Measurements from ENCODE around the gene FAHD1.

FAHD1 gene

DNA sequence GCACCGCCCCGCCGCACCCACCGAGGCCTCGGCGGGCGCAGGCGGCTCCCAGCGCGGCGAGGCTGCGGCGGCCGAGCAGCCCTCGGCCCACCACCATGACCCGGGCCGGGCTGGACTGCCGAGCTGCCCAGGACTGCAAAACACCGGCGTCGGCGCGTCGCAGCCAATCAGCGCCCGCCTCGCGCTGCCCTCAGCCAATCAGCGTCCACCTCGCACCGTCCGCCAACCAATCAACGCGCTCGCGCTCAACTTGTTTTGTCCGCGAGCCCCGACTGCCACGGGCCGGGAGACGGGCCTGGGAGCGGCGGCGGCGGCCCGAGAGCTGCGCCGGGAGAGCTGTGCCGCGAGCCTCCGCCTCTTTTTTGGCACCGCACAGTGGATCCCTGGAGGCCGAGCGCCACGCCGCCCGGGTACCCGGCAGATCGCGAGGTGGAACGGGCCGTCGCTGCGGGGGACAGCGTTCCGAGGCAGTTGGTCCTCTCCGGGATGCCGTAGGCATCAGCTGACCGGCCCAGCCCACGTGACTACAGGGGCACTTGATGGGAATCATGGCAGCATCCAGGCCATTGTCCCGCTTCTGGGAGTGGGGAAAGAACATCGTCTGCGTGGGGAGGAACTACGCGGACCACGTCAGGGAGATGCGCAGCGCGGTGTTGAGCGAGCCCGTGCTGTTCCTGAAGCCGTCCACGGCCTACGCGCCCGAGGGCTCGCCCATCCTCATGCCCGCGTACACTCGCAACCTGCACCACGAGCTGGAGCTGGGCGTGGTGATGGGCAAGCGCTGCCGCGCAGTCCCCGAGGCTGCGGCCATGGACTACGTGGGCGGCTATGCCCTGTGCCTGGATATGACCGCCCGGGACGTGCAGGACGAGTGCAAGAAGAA lies at the start of gene FAHD1, which contains the start of gene HAGH:
Gene FAHD1 (plus strand): TSS at position 516 of the 883 bp plus-strand sequence. CDS start 33 bp downstream, at position 549.
Gene HAGH (minus strand): TSS at position 135 of the 883 bp plus-strand sequence. CDS start 38 bp downstream, at position 97.
- DNase-seq (ENCODE audit: low spot score): peak; percentile 95

DNA sequence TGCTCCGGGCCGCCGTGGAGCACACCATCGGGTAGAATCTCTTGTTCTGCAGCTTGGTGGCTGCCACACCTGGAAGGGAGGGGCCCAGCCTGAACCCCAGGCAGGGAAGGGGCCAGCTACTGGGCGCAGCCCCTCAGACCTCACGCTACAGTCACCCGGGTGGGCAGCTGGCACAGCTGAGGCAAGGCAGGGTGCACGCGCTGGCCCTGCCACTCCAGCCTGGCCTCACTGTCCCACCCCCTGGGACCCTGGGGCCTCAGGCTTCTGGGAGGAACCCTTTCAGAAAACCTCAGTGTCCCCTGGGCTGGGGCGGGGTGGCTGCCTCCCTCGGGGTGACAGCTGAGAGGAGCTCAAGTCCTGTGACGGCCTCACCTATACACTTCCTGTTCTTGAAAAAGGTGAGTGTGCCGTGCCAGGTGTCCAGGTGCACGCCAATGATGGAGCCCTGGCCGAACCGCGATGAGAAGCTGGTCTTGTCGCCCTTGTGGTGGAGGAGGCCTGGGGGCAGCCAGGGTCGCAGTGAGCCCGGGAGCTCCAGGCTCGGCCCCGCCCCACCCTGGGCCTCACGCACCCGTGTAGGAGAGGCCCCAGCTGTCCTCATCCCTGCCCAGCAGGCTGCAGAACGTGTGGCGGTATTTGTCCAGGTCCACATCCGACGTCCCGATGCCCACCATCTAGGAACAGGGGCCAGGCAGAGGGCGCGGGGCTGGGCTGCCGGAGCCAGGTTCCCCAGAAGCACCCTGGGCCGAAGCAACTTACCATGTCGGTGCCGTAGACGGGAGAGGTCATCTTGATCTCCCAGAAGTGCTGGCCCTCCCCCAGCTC lies 49.4 kb upstream of the FAHD1 start:
- no peak for DNase-seq (ENCODE audit: low spot score)

DNA sequence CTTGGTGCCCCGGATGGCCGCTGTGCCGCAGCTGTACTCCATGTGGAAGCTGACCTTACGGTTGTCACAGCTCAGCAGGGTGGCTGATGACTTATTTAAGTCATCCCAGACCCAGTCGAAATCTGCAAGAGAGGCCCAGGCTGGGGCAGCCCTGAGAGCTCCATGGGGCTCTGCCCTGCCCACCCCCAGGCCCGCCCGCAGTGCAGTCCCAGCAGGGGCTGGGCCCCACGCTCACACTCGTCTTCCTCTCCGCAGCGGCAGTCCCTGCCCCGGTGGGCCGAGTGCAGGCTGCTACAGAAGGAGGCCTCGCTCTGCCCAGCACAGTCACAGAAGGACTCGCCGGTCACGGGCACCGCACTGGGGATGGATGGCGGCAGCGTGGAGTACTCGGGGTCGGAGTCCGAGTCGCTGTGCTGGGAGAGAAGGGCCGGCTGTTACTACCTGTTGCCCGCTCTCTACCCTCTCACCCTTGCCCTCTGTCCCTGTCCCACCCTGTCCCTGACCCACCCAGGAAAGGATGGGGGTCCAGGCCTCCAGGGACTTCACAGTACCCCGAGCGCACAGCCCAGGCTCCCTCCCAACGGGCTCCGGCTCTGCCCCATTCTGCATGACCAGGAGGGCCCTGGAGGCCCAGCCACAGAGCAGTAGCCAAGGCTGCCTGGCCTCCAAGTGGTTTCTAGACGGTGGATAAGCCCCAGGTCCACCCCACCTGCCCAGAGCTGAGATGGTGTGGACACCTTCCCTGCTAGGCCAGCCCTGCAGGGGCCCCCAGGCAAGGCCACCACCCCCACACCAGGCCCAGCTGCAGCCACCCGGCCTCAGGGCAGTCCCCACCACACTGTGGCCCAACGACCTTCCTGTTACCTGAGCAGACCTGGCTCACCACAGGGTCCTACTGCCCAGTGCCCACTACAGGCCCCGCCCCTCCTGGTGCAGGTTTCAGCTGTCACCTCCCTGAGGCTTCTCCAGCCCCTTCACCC lies 48.5 kb upstream of the FAHD1 start:
- DNase-seq (ENCODE audit: low spot score): no peak

DNA sequence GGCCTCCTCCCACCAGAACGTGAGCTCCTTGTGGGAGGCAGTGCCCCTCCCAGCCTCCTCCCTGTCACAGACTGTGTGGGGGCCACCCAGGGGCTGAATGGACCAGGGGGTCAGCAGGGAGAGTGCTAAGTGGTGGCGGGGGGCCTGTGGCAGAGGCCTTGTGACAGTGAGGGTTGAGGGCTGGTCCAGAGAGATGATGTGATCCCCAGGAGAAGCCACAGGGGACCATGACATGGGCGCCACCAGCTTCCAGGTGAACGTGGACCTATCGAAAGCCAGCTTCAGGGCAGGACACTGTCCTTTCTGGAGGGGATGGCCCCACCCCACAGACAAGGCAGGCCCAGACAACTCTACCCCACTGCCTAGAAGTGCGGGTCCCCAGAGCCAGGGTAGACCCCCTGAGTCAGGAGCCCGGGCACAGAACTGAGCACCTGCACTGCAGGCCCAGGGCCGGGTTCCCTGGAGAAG lies 47.7 kb upstream of the FAHD1 start:
- DNase-seq (ENCODE audit: low spot score): no peak

DNA sequence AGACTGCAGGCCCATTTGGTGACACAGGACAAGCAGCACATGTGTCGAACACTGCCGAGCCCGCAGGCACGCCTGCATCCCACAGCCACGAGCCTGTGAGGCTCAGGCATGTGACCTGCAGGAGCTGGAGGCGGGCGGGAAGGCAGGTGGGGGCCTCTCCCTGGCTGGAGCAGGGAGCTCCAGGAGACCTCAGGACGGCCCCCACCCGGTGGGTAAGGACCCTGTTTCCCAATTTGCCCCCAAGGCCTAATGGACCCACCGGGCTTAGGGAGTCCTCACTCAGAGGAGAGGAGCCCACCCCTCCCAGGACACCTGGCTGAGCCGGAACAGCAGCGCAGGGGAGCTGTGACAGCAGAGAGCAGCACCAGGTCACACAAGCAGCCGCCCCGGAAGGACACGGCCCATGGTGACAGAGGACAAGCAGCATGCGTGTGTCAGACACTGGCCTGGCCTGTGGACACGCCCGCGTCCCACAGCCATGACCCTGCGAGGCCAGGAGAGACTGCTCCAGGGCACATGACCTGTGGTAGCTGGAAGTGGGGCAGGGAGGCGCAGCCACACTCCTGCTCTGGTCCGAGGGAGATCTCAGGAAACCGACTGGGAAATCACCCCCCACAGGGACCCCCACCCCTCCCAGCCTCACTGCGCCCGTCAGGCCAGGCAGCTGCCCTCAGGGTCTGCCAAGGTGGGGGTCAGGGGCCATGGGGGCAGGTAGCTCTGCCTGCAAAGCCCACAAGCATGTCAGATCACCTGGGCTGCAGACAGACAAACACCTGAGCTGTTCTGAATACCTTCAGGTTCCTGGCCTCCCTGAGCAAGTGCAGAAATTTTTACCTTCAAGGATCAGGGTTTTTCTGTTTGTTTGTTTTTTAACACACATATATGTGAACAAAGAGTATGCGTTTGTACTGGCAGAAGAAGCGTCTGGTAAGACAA lies 47.0 kb upstream of the FAHD1 start:
- no peak for DNase-seq (ENCODE audit: low spot score)

DNA sequence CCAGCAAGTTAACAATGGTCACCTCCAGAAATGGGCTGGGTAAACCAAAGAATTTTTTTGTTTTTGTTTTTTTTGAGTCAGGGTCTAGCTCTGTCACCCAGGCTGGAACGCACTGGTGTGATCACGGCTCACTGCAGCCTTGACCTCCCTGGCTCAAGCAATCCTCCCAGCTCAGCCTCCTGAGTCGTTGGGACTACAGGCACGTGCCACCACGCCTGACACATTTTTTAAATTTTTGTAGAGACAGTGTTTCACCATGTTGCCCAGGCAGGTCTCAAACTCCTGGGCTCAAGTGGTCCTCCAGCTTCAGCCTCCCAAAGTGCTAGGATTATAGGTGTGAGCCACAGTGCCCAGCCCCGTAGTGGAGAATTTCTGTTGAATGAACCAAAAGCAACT lies 46.3 kb upstream of the FAHD1 start:
- DNase-seq (ENCODE audit: low spot score): no peak

DNA sequence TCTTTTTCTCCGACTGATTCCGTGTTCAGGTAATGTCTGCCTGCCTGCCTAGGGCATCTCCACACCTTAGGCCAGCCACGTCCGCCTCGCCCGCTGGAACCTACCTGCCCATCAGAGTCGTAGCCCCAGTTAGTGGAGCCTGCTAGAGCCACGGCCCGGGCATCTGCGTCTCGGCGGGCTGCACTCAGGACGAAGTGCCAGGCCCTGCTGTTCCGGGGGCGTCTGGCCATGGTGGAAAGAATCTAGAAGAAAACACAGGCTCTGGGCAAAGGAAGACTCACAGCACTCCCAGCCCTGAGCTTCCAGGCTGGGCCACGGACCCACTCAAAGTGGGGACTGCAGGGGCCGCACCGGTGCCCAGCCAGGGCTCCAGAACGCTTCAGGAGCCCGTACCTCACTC lies 45.8 kb upstream of the FAHD1 start:
- DNase-seq (ENCODE audit: low spot score): no peak

DNA sequence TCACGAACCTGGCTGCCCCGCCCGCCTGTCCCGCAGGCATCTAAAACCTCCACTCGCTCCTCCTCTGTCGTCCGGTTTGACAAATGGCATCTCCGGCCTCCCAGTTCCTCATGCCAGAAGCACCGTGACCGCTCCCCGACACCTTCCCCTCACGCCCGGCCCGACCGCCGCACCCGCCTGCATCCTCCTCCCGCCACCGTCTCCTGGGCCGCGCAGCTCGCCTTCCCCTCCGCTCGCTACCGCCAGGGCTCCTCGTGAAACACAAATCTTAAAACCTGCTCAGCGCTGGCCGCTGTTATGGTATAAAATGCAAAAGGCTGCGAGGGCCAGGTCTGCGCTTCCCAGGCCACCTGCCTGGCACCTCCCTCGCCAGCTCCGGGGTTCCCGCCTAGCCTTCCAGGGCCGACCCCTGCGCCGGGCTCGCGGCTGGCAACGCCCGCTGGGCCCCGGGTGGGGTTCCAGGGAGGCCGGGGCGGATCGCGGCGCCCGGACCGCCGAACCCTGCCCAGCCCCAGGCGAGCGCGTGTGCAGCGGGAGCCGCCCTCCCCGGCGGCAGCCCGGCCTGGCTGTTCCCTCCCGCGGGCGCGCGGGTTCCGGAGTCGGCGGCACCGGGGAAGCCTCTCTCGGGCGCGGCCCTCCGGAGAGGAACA lies 45.1 kb upstream of the FAHD1 start:
- no peak for DNase-seq (ENCODE audit: low spot score)

DNA sequence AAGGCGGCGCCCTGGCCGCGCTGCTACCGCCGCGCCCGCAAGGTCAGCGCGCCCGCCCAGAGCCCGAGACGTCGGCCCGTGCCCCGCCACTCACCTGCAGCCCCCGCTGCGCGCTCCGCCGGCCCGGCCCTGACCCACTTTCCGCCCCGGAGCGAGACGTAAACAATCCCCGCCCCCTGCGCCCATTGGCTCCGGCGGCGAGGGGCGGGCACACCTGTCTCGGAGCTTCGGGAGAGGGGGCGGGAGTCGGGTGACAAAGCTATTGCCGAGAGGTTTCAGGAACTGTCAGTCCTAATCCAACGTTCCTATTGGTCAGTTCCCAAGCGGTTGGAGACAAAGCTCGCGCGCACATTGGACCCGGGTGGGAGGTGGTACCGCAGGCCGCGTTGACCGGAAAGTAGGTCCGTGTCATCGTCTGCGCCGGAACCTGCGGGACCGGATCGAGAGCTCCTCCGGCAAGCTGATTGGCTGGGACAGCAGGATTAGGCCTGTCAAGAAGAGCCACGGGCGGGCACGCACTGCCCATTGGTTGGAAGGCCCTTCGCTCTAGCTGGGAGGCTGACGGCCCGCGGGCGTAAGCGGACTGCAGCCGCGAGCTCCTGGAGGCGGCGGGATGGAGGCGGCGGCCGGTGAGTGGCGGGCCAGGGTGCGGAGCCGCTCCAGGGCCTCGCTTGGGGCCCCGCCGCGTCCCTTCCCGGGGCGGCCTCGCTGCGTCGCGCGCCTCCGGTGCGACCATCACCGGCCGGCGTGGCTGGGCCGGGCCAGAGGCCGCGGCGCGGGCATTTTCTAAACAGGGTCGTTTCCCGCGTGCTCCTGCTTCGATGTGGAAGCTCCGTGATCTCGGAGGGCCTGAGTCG lies 44.4 kb upstream of the FAHD1 start, which contains the start of the genes NUBP2 and SPSB3:
Gene NUBP2 (plus strand): TSS at position 553 of the 857 bp plus-strand sequence. CDS start 61 bp downstream, at position 614.
Gene SPSB3 (minus strand): TSS at position 164 of the 857 bp plus-strand sequence. CDS start 1,088 bp downstream, outside the sequence.
- peak; percentile 100 for DNase-seq (ENCODE audit: low spot score)

DNA sequence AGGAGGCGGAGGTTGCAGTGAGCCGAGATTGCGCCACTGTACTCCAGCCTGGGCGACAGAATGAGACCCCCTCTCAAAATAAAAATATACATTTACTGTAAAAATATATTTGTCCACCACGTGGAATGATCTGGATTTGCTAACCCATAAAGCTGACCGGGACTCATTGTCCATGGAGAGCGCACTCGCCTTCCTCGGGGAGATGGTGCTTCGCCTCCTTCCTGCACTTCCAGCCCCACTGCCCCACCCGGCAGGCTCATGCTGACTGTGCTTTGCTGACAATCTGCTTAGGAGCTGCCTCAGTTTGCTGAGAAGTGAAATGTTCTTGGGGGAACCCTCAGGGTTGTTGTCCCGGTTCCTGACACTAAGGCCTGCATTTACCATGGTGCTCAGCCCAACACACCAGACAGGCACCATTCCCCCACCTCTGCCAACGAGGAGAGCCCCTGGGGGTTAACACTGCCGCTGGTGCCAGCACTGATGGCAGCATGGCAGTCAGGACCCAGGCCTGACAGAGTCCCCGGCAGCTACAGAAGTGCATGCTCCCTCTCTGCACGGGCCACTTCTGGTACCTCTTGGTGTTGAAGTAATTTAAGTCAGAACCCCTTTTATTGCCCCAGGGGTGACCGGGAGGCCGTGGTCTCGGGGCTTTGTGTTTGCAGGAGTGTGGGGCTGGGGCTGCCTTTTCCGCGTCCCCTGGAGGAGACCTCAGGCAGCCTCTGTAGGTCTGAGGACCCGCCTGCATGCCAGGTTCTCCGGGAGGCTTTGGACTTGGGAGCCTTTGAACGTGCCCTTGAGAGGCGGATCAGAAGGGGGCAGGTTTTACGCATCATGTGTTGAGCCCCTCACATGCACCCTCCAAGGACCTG lies 41.8 kb upstream of the FAHD1 start:
- DNase-seq (ENCODE audit: low spot score): no peak

DNA sequence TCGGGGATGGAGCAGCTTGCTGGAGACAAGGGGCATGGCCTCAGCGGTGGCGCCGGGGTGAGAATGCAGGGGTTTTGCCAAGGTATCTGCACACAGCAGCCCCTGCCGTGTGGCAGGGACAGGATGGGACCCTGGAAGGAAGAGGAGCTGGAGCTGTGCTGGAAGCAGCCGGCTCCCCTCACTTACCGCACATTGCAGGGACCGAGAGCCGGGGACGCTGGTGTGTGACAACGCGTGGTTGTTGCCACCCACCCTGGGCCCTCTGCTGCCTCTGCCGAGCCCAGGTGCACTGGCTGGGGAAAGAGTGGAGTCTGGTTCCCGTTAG lies 41.2 kb upstream of the FAHD1 start:
- DNase-seq (ENCODE audit: low spot score): no peak

DNA sequence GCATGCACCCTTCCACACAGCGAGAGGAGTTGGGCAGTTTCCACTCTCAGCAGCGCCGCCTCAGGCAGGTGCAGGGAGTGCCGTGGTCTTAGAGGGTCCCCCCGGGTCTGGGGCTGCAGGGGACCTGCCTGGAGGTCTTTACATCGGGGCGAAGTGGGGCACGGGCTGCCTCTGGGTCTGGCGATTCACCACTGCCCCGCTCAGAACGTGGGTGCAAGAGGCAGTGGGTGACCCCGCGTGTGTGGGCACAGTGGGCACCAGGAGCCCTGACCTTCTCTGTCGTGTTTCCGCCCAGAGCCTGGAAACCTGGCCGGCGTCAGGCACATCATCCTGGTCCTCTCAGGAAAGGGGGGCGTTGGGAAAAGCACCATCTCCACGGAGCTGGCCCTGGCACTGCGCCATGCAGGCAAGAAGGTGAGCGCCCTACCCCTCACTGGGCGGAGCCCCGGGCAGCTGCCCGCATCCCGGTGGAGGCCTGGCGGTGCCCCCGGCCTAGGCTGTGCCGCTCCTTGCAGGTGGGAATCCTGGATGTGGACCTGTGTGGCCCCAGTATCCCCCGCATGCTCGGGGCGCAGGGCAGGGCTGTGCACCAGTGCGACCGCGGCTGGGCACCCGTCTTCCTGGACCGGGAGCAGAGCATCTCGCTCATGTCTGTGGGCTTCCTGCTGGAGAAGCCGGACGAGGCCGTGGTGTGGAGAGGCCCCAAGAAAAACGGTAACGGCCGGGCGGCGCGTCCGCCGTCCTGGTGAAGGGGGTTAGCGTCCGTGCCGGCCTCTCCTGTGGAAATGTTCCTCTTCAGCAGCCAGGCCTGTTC lies 40.6 kb upstream of the FAHD1 start:
- DNase-seq (ENCODE audit: low spot score): no peak

DNA sequence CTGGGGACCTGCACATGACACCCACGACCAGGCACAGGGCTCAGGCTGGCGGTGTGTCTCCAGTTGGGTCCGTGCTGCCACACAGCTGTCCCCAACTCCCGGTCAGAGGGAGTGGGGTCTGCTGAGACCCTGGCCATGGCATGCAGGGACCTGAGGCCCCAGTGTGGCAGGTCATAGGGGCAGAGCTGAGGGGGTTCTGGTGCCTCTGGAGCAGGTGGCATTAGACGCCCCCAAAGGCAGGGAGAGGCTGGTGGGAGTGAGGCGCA lies 40.0 kb upstream of the FAHD1 start:
- DNase-seq (ENCODE audit: low spot score): no peak

DNA sequence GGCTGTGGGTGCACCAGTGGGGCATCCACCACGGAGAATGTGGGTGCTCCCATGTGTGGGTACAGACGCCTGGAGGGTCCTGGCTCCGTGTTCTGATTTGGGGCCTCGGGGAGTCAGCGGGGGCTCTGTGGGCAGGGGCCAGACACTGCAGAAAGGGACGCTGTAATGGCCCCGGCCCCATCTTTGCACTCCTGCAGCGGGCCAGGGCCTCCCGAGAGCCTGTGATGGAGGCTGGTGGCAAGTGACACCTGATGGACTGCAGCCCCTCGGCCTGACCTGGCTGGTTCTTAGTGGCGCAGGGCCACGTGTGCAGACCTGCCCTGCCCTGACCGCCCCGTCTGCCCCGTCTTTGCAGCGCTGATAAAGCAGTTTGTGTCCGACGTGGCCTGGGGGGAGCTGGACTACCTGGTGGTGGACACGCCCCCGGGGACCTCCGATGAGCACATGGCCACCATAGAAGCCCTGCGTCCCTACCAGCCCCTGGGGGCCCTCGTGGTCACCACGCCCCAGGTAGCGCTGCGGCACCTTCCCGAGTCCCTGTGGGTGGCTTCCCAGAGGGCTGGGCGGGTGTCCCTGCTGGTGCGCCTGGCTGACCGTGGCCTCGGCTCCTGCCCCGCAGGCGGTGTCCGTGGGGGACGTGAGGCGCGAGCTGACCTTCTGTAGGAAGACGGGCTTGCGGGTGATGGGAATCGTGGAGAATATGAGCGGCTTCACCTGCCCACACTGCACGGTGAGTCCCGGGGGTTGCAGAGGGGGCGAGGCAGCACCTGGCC lies 39.5 kb upstream of the FAHD1 start:
- DNase-seq (ENCODE audit: low spot score): no peak

DNA sequence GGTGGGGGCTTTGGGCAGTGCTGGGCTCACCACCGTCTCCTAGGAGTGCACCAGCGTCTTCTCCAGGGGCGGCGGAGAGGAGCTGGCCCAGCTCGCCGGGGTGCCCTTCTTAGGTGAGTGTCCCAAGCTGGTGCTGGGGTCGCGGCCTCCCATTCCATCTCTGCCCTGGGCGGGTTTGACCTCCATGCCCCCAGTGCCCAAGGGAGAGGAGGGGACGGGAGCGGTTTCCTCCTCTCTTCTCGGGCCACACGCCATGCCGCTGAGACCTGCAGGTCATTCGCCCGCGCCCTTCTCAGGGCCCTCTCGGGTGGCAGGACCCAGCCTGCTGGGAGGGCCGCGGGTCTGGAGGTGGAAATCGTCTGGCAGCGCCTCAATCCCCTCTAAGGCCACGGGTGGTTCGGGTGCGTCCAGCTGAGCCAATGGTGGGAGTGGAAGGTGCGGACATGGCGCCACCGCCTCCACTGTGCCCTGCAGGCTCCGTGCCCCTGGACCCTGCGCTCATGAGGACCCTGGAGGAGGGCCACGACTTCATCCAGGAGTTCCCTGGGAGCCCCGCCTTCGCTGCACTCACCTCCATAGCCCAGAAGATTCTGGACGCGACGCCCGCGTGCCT lies 38.8 kb upstream of the FAHD1 start:
- no peak for DNase-seq (ENCODE audit: low spot score)

DNA sequence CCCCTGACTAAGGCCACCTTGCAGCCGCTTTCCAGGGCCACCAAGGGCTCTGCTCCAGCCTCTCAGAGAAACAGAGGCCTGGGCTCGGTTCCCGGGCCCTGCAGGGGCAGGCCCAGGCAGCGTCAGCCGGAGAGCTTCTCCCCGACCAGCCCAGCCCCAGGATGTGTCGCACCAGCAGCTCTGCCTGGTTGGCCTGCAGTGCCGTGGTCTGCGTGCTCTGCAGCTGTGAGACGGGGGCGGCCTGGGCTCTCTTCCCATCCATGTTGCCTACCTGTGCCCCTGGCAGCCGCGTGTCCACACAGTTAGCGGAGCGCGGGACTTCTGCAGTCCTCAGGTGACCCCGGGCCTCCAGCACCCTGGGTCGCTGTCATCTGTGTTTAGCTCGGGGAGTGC lies 38.3 kb upstream of the FAHD1 start:
- DNase-seq (ENCODE audit: low spot score): no peak
